ENCODE data around the gene ITGA11.
"Not testable (repeated sequence)": the region's sequence is repeated elsewhere in the genome, so short reads cannot be mapped to it uniquely, and the experiment has no call there.

The ITGA11 gene

DNA sequence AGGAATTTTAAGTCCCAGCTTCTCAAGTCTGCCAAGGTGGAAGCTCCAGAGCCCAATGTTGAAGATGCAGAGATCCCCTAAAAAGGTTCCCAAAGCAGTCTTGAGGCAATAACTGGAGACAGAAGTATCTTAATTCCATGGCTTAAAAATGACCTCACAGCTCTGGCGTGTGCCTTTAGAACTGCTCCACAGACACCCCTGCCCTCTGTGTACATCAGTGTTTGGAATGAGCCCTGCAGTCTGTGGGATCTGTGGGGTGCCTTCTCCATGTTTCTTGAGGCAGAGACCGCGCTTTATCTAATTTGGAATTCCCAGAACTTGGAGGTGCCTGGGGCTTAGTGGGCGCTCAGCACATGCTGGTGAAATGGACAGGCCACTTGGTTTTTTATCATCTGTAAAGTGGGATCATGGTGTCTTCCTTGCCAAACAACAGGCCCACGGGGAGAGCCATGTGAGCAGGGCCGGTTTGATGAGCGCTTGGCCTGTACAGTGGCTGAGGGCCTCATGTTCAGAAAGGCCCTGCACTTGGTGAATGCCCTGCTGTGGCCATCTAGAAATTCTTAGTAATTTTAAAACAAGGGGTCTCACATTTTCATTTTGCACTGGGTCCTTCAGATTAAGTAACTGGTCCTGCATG lies 7.1 kb downstream of the ITGA11 start:
- DNase-seq = no peak

DNA sequence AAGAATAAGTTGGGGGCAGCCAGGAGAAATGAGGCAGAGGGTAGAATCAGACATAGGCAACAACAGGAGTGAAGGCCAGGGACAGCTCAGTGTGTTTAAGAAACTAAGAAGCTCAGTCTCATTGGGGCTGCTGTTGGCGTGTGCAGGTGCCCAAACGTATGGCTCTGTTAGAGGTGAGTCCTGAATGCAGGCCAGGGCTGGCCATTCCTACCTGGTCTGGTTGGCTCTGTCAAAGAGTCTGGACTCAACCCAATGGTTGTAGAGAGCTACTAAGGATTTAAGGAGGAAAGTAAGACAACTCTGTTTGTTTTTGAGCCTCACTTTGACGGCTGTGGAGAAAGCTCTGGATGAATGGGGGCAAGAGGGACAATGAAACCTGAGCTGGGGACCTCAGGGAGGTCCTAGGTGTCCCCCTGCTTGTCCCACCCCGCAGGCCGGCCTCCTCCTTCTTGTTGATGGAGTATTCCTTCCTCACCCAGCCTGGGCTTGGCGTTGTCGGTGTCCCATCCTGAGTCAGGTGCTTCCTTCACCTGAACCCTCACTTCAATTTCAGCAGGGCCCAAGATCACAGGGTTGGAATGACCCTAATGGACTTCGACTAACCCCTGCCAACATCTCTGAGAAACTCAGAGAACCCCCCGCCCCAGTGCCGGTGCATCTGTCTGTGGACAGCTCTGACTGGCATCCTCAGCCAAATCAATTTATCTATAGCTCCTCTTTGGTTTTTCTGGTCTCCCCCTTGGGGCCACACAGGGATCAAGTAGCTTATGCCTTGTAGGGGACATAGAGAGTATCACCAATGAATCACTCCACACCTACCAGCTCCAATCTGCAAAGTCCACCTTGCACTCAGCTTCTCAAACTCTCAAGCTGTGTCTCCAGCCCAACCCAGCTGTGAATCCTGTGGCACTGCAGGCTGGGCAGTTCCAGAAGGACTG lies 8.3 kb downstream of the ITGA11 start:
- no peak for DNase-seq

DNA sequence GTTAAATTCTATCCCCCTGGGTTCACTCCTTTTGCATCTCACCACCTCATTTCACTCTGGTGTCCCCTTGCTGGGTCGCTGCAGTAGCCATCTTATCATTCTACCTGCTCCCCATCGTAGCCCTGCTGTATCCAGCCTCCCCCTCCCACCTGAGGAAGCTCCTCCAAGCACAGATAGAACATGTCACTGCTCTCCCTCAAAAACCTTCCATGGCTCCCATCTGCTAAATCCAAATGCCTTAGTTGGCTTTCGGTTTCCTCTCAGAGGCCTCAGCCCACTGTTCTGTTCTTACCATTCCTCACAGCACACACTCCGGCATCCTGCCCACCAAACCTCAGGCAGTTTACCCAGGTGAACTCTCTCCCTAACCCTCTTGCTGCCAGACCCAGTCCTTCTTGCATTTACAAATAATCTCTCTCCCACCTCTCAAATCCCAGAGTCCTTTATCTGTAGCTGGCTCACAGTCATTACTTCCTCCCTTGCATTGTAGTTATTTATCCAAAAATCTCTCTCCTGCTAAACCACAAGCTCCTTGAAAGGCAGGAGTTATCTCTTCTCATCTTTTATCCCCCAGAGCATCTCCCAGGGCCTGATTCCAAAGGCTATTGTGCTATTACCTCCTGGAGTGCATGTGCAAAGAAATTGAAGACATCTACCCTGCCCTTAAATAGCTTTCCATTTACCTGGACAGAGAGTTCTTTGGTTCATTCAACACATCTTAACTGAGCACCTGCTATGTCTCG lies 9.4 kb downstream of the ITGA11 start:
- DNase-seq = not testable (repeated sequence)

DNA sequence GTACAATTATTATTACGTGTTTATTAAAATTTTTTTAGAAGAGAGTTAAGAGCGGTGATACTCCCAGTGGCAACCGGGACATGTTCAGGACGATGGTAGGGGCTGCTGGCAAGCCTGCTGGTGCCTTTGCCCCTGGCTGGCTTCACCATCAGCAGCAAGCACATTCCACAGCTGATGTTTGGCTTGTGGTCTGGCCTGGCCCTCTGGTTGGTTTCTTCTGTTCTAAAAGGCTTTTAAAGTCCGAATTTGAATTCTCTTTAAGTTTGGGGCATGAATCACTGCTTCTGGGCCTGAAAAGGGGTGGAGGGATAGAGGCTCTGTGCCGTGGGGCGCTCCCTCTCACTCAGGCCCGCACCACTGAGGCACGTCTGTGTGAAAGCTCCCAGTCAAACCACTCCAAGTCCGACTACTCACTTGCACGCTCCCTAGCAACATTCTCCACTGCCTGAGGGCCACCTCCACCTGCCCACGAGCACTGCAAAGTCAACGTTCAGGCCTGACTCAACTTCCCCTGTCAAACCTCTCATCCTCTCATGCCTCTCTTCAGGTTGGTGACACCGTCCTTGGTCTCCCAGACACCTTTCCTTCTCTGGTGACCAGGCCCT lies 10.1 kb downstream of the ITGA11 start:
- DNase-seq = no peak

DNA sequence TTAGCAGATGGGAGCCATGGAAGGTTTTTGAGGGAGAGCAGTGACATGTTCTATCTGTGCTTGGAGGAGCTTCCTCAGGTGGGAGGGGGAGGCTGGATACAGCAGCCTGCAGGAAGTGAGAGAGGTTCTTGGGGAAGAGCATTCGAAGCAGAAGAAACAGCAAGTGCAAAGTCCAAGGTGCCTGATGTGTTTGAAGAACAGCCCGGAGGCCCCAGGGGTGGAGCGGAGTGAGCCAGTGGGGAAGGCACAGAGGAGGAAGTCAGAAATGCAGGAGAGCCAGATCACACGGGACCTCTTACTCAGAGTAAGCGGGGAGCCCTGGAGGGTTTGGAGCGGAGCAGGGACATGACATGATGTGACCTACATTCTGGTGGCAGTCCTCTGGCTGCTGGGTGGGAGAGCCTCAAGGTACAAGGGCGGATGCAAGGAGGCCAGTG lies 10.8 kb downstream of the ITGA11 start:
- no peak for DNase-seq

DNA sequence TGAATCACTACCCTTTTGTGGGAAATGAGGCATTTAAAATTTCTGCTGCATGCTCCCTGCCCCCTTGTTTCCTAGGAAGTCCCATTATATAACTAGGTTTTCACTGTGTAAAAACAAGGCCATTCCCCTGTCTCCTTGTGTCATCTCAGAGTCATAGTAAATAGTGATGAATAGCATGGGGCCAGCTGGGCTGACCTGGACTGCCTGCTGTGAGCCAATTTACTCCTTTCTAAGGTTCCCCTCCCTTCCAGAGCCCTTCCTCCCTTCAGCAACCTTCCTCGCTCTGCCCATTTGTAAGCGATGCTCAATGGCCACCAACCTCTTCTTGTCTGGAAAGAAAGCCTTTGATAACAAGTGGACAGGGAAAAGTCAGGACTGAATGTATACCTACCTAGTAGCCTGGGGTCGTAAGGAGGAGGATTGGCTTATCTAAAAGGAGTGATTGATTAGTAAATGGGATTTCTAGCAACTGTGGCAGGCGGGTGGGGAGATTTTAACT lies 11.7 kb downstream of the ITGA11 start:
- no peak for DNase-seq

DNA sequence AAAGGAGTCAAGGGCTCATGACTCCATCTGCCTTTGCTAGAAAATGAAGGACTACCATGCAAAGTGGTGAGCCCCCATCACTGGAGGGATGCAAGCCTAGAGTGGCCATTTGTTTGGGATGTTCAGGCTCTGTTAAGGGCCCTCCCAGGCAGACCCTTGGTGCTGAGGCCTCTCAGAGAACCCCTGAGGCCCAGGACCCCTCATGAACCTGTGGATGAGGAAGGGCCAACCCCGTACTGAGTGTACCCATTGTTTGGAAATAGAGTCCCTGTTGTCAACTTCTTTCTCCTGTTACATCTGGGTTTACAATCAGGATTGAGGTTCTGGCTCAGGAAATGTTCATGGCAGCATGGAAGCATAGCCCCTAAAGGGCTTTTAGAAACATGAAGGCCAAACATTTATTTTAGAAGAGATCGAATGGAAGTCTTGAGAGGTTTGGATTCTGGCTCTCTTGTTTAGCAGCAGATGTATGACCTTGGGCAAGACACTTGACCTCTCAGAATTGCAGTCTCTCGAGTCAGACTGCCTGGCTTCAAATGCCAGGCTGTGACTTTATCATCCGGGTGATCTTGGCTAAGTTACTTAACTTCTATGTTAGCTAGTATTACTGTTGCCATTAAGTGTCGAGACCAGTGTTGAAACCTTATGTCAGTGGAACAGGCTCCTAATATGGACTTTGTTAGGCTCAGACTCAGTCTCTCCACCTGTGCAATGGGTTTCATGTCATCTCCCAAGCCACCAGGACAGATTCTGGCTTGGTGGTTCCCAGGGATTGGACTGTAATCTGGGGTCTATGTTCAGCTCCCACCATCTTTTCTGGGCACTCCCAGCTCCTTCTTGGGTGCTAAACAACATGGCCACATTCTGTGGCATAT lies 12.4 kb downstream of the ITGA11 start:
- DNase-seq = no peak

DNA sequence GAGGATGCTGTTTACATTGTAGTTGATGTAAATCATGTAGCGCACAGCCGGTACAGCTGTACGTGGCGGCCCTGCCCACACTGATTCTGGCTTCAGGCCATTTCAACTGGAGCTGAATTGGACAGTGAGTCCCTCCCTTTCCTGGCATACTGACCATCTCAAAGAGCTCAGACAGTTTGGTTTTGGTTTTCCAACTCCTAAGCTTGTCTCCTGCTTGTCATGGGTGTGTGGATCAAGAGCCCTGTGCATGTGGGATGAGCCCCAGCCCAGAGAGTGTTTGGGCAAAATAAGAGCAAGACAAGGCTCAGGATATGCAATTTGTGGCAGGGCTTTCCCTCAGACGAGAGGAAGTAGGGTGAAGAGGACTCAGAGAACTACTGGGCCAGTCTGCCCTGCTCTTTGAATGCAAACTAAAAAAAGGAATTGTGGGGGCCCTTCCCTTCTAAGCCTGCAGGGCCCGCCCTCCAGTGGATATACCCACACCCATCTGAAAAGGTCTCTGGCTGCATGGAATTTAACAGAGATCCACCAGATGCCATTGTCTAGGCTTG lies 13.3 kb downstream of the ITGA11 start:
- no peak for DNase-seq

DNA sequence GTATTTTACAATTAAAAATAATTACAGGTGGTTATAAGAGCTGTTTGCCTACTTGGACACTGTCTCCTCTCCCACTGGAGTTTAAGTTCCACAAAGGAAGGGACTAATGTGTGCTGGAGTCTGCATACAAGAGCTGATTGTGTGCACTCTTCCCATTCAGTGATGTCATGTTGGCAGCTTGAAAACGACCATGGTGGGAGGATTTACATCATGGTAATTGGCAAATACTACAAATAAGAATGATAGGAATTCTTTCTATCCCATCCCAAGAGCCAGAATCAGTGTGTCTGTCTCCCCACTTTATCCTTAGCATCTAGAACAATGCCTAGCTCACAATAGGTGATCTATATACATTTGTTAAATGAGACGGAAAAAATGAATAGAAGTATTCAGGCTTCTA lies 14.1 kb downstream of the ITGA11 start:
- DNase-seq = no peak

DNA sequence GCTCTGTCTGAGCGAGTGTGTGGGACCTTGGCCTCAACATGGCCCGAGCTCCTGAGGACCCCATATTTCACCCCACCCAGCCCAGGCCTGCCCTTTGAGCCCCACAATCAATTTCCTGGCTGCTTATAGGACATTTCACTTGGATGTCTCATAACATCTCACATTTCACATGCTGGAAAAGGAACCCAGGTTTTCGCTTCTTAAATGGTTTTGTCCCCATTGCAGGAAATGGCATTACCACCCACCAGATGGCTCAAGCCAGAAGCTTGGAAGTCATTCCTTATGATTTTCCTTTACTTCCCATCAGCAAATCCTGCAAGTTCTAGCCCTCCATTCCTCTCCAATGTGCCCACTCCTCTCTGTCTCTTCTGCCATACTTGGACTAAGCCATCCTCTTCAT lies 14.9 kb downstream of the ITGA11 start:
- DNase-seq = no peak

DNA sequence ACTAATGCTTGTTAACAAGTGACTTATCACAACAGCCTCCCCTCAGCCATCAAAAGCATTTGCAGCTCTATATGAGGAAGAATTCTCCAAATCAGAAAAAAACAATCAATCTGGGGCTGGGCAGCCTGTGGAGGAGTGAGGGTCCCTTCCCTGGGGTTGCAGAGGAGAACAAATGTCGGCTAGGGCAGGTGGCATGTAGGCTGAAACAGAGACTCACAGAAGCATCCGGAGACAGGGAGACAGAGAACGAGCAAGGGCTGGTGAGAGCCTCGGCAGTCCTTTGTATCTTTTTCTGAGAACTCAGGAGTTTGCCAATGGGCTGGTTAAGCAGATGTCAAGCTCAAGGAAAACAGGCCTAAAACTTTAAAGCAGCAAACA lies 15.8 kb downstream of the ITGA11 start:
- no peak for DNase-seq

DNA sequence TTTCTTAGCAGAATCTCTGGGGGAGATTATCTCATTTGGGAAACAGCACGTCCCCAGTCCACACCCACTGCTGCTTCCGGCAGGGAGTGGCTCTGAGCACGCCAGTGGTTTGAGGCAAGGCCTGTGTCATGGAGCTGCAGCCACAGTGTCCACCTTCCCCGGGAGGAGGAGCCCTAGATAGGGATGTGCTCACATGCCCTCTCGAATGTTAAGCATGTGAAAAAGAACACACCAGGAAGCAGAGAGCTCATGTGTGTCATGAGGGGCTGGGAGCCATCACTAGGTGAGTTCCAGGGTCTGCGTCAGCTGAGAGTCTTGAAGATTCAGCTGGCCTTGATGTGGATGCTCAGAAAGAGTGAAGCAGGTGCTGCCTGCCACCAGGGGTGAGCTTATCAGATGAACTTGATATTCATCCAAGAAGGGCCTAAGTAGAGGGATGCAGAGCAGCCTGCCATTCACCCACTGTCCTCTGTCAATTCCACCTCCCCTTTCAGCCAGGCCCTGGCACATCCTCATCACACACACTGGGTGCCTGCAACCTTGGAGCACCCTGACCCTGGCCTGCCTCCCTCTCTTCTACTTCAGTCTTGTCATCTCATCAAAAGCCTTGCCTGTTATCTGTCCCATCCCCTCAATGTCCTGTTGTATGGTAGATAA lies 16.3 kb downstream of the ITGA11 start:
- DNase-seq = no peak

DNA sequence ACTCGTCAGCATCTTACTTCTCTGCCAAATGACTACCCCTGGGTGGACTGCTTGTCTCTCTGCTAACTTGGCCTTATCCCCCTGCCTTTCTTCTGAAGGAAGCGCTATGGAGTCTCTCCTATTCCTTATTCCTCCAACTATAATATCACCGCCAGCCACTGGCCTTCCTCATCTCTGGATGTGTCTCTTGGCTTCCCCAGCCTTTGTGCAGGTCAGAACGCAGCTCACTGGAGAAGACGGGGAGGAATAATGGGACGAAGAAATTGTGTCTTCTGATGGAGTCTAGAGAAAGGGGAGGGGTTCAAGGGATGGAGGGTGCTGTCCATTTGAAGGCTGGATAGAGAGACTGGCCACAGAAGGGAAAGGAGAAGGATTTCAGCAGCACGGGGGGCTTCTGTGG lies 16.9 kb downstream of the ITGA11 start:
- DNase-seq = no peak

DNA sequence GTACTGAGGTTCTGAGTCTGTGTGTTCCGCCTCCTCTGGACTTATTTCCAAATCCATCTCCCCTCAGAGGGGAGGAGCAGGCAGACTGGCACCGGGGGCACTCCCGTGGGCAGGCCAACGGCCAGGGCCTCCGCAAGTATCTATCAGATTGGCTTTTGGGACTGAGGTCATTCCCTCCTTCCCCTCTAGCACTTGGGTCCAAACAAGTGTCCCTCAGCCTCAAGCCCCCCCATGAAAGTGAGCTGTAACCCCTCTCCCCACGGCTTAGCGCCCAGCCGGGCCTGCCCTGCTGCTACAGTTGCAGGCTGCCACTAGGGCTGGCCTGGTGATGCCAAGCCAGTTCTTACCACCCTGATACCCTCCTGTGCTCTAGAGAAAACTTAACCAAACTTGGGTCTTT lies 17.4 kb downstream of the ITGA11 start:
- DNase-seq = no peak

DNA sequence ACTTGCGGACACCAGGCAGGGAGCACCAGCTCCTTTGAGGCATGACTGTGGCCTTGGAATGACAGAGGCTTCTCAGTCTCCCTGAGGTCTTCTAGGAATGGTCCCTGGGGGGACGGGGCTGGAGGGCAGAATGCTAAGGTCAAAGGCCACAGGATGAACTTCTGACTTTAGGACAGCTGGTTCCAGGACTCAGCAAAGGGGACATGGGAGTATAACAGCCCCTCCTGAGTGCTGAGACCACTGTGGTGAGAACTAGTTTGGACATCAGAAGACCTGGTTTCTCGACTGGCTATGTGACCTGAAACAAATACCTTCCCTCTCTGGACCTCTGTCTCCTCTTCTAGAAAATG lies 17.8 kb downstream of the ITGA11 start:
- DNase-seq = no peak

DNA sequence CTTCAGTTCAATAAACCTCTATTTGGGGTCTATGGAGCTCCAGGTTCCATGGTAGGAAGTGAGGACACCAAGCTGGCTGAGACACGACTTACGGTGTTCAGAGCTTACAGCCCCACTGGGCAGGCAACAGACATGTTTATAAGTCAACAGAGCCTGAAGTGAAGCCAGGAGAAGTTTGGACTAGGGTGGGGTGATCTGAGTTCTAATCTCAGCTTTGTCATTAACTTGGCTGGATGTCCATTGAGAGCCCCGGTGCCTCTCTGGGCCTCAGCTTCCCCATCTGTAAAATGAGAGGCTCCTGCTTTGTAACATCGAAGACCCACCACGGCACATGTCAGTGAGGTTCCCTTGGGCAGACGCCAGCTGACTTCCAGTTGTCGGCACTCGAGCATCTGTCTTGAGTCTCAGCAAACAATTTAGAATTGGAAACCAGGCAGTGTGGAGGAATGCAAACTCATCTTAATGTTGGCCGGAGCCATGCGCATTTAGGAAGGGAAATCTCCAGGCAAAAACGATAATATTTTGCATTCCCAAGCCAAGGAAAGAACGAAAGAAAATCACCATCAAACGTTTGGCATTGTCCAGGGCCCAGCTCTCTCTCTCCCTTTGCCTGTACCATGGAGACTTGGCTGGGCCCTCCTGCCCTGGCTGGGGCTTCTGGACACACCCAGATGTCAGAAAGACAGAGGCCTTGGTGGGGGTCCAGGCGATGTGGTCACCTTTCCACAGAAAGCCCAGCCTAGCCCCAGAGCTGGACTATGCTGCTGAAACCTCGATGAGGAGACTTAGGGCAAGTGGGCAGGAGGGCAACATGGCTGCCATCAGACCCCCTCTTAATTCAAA lies 18.4 kb downstream of the ITGA11 start:
- no peak for DNase-seq

DNA sequence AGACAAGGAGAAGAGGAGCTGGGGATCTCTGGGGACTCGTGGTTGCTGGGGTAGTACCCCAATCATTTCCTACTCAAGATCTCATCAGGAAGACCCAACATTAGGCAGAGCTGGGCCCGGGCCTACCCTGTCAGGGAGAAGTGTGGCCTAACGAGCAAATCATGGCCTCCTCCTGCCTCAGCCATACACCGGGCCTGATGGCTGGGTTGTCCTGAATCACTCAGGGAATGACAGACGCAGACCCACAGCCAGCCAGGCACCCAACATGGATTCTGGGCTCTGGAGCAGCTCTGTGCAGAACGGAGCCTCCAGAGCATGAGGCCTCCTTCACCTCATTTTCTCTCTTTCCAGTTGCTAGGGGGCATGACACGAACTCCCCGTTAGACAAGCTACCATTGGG lies 19.7 kb downstream of the ITGA11 start:
- DNase-seq = no peak

DNA sequence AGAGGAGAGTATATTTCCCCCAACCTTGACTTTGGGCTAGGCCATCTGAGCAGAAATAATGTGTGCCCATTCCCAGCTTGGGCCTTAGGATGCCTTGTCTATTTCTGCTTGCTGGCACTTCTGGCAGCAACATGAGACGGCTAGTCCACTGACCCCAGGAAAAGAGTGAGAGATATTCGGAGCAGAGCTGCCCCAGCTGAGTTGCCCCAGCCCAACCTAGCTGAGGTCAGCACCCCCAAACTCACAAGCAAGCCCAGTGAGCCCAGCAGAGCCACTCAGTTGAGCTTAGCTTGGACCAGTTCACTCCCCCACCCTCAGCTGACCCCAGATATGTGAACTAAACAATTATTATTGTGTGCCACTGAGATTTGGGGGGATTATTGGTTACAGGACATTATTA lies 20.2 kb downstream of the ITGA11 start:
- DNase-seq = no peak

DNA sequence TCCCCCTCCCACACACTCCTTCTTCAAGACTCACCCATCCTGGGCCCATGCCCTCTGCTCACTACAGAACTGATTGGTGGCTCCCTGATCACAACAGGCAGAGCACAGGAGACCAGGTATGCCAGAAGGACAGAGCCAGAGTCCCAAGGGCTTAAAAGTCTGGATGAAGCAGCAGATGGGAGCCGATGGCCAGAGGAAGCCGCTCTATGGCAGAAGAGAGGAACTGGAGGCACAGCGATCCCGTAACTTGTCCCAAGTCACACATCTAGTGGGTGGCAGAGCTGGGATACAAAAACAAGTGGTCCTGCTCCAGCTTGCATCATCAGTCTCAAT lies 20.7 kb downstream of the ITGA11 start:
- DNase-seq = no peak
